GM15510 (cell line): ENCODE measurements around the gene DBP.

Experiments used
- POLR2A ChIP-seq: IDR thresholded peaks from 3 replicates; pipeline ENCODE4 v1.6.1; 2011; ENCODE audit warnings: borderline replicate concordance; ENCODE audit not compliant: insufficient read length; ENCODE audit errors: extremely low read depth

DBP gene

GRCh38 chr19:48650974-48651682, 13.9 kb upstream of the DBP start:
- no peak for TF ChIP-seq POLR2A

DNA sequence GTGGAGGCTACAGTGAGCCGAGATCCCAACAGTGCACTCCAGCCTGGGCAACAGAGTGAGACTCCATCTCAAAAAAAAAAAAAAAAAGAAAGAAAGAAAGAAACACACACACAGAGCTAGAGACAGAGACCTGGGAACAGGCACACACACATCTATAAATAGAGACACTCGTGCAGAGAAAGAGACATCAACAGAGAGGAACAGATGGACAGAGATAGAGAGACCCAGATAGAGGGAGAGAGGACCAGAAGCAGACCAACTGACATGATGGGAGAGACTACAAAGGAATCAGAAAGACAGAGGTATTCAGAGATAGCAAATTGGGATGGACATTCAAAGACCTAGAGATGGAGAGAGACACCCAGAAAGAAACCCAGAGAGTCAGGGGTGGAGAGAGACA, 11.0 kb upstream of the DBP start:
- no peak for TF ChIP-seq POLR2A

- TF ChIP-seq POLR2A = no peak
Measured at GRCh38 chr19:48646722-48647216, 9.6 kb upstream of the DBP start.

GRCh38 chr19:48646001-48646721, 9.0 kb upstream of the DBP start, which contains the start of gene CA11:
Gene CA11, minus strand, starts transcription at chr19:48646187. Its CDS starts 555 bp downstream, at chr19:48645632.
- TF ChIP-seq POLR2A = no peak

- no peak for TF ChIP-seq POLR2A
Measured at GRCh38 chr19:48645620-48646000, 8.4 kb upstream of the DBP start.

DNA sequence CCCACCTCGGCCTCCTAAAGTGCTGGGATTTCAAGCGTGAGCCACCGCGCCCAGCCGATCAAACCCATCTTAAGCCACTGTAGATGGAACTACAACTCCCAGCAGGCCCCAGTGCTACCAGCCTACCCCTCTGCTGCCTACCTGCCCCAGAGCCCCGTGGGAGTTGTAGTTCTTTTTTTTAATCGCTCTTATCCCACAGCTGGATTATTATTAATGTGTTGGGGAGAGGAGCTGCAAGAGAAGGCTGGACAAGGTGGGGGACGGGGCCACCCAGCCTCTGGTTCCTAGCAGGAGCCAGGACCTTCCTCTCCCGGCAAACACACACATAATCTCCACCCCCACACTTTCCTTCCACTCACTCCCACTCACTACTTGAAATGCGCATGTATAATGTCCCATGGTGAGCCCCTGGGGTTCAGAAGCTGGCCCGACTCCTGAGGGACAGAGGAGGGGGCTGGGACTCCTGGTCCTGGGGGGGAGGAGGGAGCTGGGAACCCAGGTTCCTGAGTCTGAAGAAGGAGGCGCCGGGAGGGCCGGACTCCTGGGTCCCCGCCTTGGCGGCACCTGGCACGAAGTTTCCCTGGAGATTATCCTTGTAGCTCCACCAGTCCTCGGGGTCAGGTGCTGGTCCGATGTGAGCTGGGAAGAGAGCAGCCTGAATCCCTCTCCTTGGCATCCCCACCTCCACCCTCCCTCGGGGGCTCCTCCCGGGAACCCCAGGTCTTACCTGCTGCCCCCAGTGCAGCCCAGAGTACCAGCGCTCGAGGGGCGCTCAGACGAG, 7.8 kb upstream of the DBP start:
- no peak for TF ChIP-seq POLR2A

DNA sequence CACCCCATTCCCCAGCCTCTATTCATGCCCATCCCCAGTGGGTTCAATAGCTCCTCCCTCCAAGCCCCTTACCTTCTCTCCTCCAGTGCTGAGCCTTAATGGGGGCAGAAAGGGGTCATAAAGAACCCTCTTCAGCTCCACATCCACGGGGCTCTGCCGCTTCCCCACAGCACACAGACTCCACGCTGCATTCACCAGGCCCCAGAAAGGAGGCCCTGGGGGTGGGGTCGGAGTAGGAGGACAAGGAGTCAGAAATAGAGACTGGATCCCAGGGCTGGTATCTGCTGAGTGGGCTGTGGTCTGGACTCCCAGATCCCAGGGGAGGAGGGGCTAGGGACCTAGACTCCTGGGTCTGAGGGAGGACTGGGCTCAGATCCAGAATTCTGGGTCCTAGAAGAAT, 7.2 kb upstream of the DBP start:
- TF ChIP-seq POLR2A = no peak

- TF ChIP-seq POLR2A = no peak
Measured at GRCh38 chr19:48642862-48643261, 5.7 kb upstream of the DBP start.

GRCh38 chr19:48641850-48642249, 4.7 kb upstream of the DBP start:
- no peak for TF ChIP-seq POLR2A

- TF ChIP-seq POLR2A = no peak
Measured at GRCh38 chr19:48639483-48640375, 2.5 kb upstream of the DBP start.

DNA sequence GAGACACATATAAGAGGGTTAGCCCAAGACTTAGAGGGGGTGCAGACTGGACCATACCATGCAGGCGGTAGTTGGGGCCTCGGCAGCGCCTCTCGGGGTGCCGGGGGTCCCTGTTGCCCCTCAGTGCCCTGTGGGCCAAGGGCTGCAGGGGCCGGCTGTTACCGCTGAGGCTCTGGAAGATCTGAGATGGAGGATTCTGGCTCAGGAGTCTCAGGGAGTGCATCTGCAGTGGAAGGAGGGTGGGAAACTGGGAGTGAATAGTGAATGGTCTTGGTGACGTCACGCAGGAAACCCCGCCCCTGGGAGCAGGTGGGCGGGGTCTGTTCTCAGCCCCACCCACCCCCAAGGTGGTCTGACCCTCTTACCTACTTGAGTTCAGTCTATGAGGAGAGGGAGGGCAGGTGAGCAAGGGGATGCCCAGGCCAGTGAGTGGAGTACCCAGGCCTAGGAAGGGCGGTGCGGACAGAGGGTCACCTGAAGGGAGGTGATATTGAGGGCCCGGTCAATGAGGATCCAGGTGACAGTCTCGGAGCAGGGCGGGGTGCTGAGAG, 1.7 kb upstream of the DBP start:
- no peak for TF ChIP-seq POLR2A

DNA sequence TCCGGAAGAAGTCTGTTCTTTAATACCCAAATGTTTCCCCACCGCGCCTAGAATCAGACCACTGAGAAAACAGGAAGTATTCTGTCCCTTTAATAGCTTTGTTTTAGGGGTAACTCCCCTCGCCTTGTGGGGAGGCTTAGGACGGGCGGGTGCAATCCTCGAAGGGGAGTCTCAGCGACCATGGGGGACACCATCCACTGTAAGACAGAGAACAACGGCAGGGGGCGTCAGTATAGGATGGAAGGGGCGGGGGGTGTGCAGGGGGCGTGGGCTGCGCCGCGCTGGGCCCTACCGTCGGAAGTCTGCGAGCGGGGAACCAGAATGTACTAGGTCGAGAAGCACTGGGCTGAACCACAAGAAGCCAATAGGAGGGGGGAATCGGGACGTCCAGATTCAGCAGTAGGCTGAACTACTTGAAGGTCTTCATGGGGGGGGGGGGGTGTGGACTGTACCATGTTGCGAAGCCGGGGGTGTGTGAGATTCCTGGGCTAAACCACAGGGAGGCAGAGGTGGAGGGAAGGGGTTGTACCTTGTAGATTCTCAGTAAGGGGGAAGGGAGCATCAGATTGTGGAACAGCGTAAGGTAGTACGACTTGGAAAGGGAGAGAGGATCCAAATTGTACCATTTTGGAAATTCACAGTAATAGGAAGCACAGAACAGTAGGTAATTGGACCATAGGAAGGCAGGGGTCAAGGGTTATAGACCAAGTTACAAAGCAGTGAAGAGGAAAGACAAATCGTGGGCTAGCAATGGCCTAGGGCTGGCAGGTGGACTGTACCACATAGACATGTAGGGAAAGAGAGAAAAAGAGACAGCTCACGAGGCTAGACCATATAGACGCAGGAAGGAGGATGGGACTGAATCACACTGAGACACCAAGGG, 1.0 kb upstream of the DBP start:
- peak; percentile 36 for TF ChIP-seq POLR2A

DNA sequence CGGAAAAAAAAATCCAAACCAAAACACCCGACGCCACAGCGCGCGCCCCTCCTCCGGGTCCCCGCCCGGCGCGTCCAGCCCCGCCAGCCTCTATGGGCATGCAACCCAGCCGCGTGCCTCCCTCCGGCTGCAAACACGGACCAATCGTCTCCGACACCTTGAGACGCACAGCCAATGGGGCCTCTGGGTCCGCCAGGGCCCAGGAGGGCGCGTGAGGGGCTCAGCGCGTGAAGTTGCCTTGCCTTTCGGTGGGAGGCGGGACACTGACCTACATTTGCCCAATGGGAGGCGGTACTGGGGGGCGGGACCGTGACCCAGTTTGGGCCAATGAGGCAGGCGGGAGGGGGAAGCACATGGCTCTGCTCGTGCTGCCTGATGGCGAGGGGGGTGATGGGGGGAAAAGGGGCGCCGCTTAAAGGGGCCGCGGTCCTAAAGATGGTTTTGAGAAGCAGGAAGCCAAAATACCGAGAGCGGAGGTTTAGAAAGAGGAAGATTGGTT, 319 bp upstream of the DBP start:
- peak; percentile 12 for TF ChIP-seq POLR2A

DNA sequence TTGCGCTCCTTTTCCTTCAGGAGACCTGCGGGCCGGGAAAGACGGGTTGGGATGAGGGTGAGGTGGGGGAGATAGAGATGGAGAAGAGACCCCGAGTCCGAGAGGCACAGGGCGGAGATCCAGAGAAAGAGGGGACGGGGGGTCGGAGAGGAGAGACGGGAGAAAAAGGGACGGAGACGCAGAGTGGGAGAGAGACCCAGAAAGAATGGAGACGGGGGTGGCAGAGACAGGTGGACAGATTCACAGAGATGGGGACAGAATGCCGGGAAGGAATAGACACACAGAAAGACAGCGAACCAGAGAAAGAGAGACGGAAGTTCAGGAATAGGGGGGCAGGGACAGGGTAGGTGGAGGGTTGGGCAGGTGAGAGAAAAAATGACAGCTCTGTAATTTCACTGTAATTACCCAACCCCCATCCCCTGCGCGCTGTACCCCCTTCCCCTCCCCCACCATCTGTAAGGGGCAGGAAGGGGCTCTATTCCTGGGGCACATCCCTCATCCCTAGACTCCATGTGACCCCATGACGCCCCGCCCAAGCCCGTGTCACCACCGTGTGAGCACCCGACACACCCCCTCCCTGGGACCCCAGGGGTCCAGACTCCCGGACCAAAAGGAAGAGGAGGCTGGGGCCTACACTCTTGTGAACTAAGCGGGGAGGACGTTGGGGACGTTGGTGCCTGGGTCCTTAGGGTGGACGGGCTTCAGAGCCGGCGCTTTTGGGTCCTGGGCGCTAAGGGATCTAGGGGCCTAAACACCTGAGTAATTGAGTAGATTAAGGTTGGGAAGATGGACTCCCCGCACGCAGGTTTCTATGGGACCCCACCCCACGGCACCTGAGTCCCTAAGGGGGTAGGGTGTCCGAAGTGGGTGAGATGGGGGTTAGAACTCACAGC, 967 bp downstream of the DBP start:
- no peak for TF ChIP-seq POLR2A
